GM23338 (cell line): Measurements from ENCODE around the gene PPP1CB.

Experiments
- CTCF ChIP-seq, 2 experiments: fragments of 200-600 bp in 1 of 2; sonication (generic) in 1 of 2; conservative IDR thresholded peaks; 2 replicates each; pipeline versions ENCODE4 v1.5.1 to v1.6.1; 2016 to 2017; ENCODE audit warnings: antibody characterized with exemption in 2 of 2, low read depth in 2 of 2, mild to moderate bottlenecking in 2 of 2, moderate library complexity in 1 of 2
- EZH2 ChIP-seq: fragments of 200-600 bp; sonication (generic); IDR thresholded peaks from one replicate; pipeline ENCODE4 v1.8.0; 2017; ENCODE audit warnings: antibody characterized with exemption, mild to moderate bottlenecking, low read depth; ENCODE audit not compliant: unreplicated experiment
- EZH2phosphoT487 ChIP-seq: fragments of 200-600 bp; sonication (generic); IDR thresholded peaks from one replicate; pipeline ENCODE4 v1.8.1; 2018; ENCODE audit warnings: antibody characterized with exemption; ENCODE audit not compliant: unreplicated experiment
- JUNB ChIP-seq: IDR thresholded peaks from one replicate; pipeline ENCODE4 v1.6.1; 2016; ENCODE audit warnings: antibody characterized with exemption; ENCODE audit not compliant: unreplicated experiment
- NANOG ChIP-seq: IDR thresholded peaks from 2 replicates; pipeline ENCODE4 v1.6.1; 2016; ENCODE audit warnings: antibody characterized with exemption, borderline replicate concordance
- POLR2AphosphoS5 ChIP-seq: IDR thresholded peaks from 2 replicates; pipeline ENCODE4 v1.6.1; 2016; ENCODE audit warnings: antibody characterized with exemption, low read depth
- ZNF114 ChIP-seq: fragments of 250-450 bp; sonication (Bioruptor Pico); IDR thresholded peaks from 2 replicates; pipeline ENCODE4 v1.5.0; 2020; ENCODE audit warnings: mild to moderate bottlenecking, moderate library complexity
- ZNF331 ChIP-seq: fragments of 250-450 bp; sonication (Bioruptor Pico); IDR thresholded peaks from 2 replicates; pipeline ENCODE4 v1.5.0; 2020; ENCODE audit warnings: low read depth, mild to moderate bottlenecking, moderate library complexity
- TF ChIP-seq, protein P1 (sequence below): IDR thresholded peaks from one replicate; pipeline ENCODE4 v1.6.1; 2018; ENCODE audit warnings: antibody characterized with exemption; ENCODE audit not compliant: unreplicated experiment

GRCh38 chr2:28772351-28772750 lies 20.7 kb downstream of the PPP1CB start:
- TF ChIP-seq CTCF (conservative IDR thresholded peaks at IDR 0.05; ENCODE audit: low read depth in 2 of 2) (no peak), EZH2phosphoT487 (no peak), POLR2AphosphoS5 (no peak), ZNF114 (CRISPR knock-in tag) (no peak), EZH2 (no peak), NANOG (no peak), ZNF331 (CRISPR knock-in tag) (no peak), JUNB (no peak)
- TF ChIP-seq, protein P1, sequence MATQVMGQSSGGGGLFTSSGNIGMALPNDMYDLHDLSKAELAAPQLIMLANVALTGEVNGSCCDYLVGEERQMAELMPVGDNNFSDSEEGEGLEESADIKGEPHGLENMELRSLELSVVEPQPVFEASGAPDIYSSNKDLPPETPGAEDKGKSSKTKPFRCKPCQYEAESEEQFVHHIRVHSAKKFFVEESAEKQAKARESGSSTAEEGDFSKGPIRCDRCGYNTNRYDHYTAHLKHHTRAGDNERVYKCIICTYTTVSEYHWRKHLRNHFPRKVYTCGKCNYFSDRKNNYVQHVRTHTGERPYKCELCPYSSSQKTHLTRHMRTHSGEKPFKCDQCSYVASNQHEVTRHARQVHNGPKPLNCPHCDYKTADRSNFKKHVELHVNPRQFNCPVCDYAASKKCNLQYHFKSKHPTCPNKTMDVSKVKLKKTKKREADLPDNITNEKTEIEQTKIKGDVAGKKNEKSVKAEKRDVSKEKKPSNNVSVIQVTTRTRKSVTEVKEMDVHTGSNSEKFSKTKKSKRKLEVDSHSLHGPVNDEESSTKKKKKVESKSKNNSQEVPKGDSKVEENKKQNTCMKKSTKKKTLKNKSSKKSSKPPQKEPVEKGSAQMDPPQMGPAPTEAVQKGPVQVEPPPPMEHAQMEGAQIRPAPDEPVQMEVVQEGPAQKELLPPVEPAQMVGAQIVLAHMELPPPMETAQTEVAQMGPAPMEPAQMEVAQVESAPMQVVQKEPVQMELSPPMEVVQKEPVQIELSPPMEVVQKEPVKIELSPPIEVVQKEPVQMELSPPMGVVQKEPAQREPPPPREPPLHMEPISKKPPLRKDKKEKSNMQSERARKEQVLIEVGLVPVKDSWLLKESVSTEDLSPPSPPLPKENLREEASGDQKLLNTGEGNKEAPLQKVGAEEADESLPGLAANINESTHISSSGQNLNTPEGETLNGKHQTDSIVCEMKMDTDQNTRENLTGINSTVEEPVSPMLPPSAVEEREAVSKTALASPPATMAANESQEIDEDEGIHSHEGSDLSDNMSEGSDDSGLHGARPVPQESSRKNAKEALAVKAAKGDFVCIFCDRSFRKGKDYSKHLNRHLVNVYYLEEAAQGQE, result no peak
